ENCODE results near the gene RIMKLA. TPM values are rescaled to one million over a fixed set of nuclear protein-coding genes. Genes with fewer than 3 reads are reported as not detected.

Gene RIMKLA
- total RNA-seq, 1 experiment from 2014 or later = 8.3 TPM

DNA sequence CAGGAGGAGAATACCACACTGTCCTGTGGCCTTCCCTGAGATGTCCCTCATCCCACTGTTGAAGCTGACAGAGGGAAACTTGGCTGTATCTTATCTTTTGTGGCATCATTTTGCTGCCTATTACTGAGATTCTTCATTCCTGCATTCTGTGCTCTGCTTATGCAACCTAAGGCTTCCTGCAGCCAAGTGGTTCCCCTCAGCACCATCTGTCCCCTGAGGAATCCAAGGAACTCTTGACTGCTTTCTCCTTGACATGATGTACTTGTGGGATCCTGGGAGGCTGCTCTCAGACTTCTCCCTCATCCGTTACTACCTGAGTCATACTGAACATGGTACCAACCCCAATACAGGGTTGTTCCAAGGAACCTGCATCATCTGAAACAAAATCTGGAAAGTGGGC is 21.1 kb upstream of the RIMKLA start (continued):
- TF ChIP-seq MXD4 (CRISPR knock-in tag; IDR thresholded peaks at IDR 0.05; ENCODE audit: borderline replicate concordance) = no peak
- no peak for TF ChIP-seq CBFB (CRISPR knock-in tag; IDR thresholded peaks at IDR 0.05; ENCODE audit: low read depth)
- no peak for TF ChIP-seq NFATC4 (CRISPR knock-in tag; IDR thresholded peaks at IDR 0.05)
- no peak for TF ChIP-seq ZNF512 (CRISPR knock-in tag; IDR thresholded peaks at IDR 0.05; ENCODE audit: borderline replicate concordance)
- TF ChIP-seq, protein P1, sequence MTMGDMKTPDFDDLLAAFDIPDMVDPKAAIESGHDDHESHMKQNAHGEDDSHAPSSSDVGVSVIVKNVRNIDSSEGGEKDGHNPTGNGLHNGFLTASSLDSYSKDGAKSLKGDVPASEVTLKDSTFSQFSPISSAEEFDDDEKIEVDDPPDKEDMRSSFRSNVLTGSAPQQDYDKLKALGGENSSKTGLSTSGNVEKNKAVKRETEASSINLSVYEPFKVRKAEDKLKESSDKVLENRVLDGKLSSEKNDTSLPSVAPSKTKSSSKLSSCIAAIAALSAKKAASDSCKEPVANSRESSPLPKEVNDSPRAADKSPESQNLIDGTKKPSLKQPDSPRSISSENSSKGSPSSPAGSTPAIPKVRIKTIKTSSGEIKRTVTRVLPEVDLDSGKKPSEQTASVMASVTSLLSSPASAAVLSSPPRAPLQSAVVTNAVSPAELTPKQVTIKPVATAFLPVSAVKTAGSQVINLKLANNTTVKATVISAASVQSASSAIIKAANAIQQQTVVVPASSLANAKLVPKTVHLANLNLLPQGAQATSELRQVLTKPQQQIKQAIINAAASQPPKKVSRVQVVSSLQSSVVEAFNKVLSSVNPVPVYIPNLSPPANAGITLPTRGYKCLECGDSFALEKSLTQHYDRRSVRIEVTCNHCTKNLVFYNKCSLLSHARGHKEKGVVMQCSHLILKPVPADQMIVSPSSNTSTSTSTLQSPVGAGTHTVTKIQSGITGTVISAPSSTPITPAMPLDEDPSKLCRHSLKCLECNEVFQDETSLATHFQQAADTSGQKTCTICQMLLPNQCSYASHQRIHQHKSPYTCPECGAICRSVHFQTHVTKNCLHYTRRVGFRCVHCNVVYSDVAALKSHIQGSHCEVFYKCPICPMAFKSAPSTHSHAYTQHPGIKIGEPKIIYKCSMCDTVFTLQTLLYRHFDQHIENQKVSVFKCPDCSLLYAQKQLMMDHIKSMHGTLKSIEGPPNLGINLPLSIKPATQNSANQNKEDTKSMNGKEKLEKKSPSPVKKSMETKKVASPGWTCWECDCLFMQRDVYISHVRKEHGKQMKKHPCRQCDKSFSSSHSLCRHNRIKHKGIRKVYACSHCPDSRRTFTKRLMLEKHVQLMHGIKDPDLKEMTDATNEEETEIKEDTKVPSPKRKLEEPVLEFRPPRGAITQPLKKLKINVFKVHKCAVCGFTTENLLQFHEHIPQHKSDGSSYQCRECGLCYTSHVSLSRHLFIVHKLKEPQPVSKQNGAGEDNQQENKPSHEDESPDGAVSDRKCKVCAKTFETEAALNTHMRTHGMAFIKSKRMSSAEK (CRISPR knock-in tag; IDR thresholded peaks at IDR 0.05; ENCODE audit: borderline replicate concordance) = no peak
- no peak for TF ChIP-seq TEAD4 (CRISPR knock-in tag; IDR thresholded peaks at IDR 0.05)
- no peak for TF ChIP-seq ZNF263 (CRISPR knock-in tag; IDR thresholded peaks at IDR 0.05; ENCODE audit: low read depth)
- TF ChIP-seq, protein P2, sequence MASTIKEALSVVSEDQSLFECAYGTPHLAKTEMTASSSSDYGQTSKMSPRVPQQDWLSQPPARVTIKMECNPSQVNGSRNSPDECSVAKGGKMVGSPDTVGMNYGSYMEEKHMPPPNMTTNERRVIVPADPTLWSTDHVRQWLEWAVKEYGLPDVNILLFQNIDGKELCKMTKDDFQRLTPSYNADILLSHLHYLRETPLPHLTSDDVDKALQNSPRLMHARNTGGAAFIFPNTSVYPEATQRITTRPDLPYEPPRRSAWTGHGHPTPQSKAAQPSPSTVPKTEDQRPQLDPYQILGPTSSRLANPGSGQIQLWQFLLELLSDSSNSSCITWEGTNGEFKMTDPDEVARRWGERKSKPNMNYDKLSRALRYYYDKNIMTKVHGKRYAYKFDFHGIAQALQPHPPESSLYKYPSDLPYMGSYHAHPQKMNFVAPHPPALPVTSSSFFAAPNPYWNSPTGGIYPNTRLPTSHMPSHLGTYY (CRISPR knock-in tag; IDR thresholded peaks at IDR 0.05) = no peak
- TF ChIP-seq GTF2I (CRISPR knock-in tag; conservative IDR thresholded peaks at IDR 0.05) = no peak
- TF ChIP-seq FOXK1 (CRISPR knock-in tag; IDR thresholded peaks at IDR 0.05) = no peak
- no peak for TF ChIP-seq TEAD1 (CRISPR knock-in tag; IDR thresholded peaks at IDR 0.05)
- no peak for TF ChIP-seq NFE2L1 (CRISPR knock-in tag; IDR thresholded peaks at IDR 0.05)
- no peak for TF ChIP-seq CREB1 (CRISPR knock-in tag; IDR thresholded peaks at IDR 0.05)

DNA sequence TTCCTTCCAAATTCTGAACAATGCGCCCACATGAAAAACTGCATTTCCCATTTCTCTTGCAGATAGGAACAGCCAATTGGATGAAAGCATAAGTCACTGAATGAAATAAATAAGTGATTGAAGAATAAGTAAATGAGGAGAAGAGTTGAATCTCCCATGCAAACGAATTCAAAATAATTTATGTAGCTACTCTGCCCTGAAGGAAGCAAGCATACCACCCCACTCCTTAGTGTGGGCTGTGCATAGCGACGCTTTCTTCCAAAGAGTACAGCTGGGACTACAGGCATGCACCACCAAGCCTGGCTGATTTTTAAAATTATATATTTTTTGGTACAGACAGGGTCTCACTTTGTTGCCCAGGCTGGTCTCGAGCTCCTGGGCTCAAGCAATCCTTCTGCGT is 16.5 kb upstream of the RIMKLA start:
- no peak overlapping the region for H3K4me3 Mint-ChIP-seq

More for the DNA sequence above, 16.5 kb upstream of the RIMKLA start:
- TF ChIP-seq PRDM15 (CRISPR knock-in tag; IDR thresholded peaks at IDR 0.05) = no peak
- no peak for TF ChIP-seq ELF4 (CRISPR knock-in tag; IDR thresholded peaks at IDR 0.05; ENCODE audit: low read depth)
- TF ChIP-seq FOXJ3 (CRISPR knock-in tag; IDR thresholded peaks at IDR 0.05; ENCODE audit: borderline replicate concordance) = no peak
- TF ChIP-seq ZNF317 (CRISPR knock-in tag; IDR thresholded peaks at IDR 0.05; ENCODE audit: borderline replicate concordance, low read depth) = no peak
- no peak for TF ChIP-seq KAT7 (CRISPR knock-in tag; IDR thresholded peaks at IDR 0.05; ENCODE audit: borderline replicate concordance)
- no peak for TF ChIP-seq ZNF671 (CRISPR knock-in tag; IDR thresholded peaks at IDR 0.05)
- no peak for TF ChIP-seq FOXP1 (CRISPR knock-in tag; IDR thresholded peaks at IDR 0.05; ENCODE audit: borderline replicate concordance)
- ChIA-PET CTCF (no interaction called here), POLR2A (no interaction called here)
- no peak overlapping the region for H3K27ac Mint-ChIP-seq
- DNase-seq (ENCODE audit: low spot score) = no peak
- H3K4me1 Mint-ChIP-seq = 0 out of 2 replicates have a peak, but pooled peaks cover 4% of the 10 kb centered on the region
- no peaks in the 10 kb centered on the region for H3K9me3 Mint-ChIP-seq
- peaks cover 13% of the 10 kb centered on the region for H3K27me3 Mint-ChIP-seq (ENCODE audit: low read depth)
- H3K36me3 Mint-ChIP-seq = no peaks in the 10 kb centered on the region
- no peak for ATAC-seq

All from WTC11 (cell line).